Breast epithelium (tissue), 3 donors: ENCODE data around the gene FHOD3.

Experiments
- POLR2A ChIP-seq: fragments of 450-650 bp; IDR thresholded peaks from one replicate; pipeline ENCODE4 v1.6.1; 2016; ENCODE audit warnings: antibody characterized with exemption, mild to moderate bottlenecking, moderate library complexity
- POLR2AphosphoS5 ChIP-seq, 3 donors: sonication (generic); formaldehyde crosslinking; IDR thresholded peaks; one replicate each; pipeline ENCODE4 v1.6.1; 2017; ENCODE audit warnings: antibody characterized with exemption in 3 of 3
- TF ChIP-seq, protein P1 (sequence below), 3 donors: fragments of 450-650 bp; IDR thresholded peaks; one replicate each; pipeline ENCODE4 v1.5.1; 2016 to 2017; ENCODE audit warnings: antibody characterized with exemption in 3 of 3, mild to moderate bottlenecking in 3 of 3, moderate library complexity in 3 of 3

DNA sequence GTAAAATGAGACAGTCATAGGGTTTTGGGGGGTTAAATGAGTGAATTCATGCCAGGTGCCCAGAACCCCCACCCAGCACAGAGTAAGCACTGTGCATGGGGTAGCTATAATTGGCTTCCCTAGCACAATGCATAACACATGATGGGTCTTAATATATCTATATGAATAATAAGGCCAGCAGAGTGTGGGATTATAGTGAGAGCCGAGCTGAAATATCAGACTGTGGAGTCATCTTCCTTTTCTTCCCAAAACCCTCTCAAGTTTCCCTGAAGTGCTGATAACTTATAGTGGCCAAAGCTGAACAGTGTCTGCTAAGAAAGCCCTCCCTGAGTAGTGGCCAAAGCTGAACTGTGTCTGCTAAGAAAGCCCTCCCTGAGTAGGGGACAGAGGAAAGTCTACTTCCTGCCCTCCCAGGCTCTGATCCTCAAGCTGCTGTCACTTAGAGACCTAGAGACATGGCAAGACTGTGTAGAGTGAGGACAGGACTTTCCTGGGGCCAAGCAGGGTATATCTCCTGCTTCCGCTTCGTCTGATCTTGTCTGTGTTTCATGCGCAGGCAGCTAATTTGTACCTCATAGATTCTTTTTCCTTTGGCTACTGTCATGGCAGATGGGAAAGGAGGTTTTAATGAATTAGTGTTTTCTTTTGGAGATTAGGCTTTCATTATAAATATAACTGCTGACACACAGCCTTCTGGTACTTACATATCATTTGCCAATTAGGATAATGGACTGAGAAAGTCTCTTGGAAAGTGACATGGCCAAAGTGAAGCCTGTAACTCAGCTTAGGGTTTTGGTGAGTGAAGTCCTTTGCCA, 94.9 kb downstream of the FHOD3 start:
- TF ChIP-seq, protein P1, sequence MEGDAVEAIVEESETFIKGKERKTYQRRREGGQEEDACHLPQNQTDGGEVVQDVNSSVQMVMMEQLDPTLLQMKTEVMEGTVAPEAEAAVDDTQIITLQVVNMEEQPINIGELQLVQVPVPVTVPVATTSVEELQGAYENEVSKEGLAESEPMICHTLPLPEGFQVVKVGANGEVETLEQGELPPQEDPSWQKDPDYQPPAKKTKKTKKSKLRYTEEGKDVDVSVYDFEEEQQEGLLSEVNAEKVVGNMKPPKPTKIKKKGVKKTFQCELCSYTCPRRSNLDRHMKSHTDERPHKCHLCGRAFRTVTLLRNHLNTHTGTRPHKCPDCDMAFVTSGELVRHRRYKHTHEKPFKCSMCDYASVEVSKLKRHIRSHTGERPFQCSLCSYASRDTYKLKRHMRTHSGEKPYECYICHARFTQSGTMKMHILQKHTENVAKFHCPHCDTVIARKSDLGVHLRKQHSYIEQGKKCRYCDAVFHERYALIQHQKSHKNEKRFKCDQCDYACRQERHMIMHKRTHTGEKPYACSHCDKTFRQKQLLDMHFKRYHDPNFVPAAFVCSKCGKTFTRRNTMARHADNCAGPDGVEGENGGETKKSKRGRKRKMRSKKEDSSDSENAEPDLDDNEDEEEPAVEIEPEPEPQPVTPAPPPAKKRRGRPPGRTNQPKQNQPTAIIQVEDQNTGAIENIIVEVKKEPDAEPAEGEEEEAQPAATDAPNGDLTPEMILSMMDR (IDR thresholded peaks at IDR 0.05): no peak
- TF ChIP-seq POLR2A (no peak), POLR2AphosphoS5 (IDR thresholded peaks at IDR 0.05) (no peak)
